Liver (tissue), 9 donors: Measurements from ENCODE around the gene ALDH3A1. TPM values are rescaled to one million over a fixed set of nuclear protein-coding genes. Genes with fewer than 3 reads are reported as not detected.
A peak's percentile ranks its signal among the peaks of the same experiment; 100 is the strongest.

Experiments
- DNase-seq: peaks from one replicate; pipeline ENCODE4 v3.0.0-alpha.2; 2017; ENCODE audit warnings: low spot score
- H3K27ac ChIP-seq, 2 donors: one replicate each; pipeline ENCODE4 v1.7.0; 2013; ENCODE audit warnings: inconsistent platforms in 2 of 2, low read length in 2 of 2, control low read depth in 1 of 2, low read depth in 1 of 2, mild to moderate bottlenecking in 1 of 2
- H3K27me3 ChIP-seq, 4 donors: one replicate each; pipeline versions ENCODE4 v1.6.1 to v1.7.0; 2013; ENCODE audit warnings: low read length in 3 of 4, inconsistent platforms in 1 of 4, mild to moderate bottlenecking in 1 of 4, moderate library complexity in 1 of 4; ENCODE audit not compliant: control insufficient read depth in 4 of 4, insufficient read depth in 4 of 4
- H3K36me3 ChIP-seq, 4 donors: one replicate each; pipeline versions ENCODE4 v1.6.1 to v1.7.0; 2013; ENCODE audit warnings: low read length in 3 of 4, mild to moderate bottlenecking in 3 of 4, low read depth in 1 of 4, moderate library complexity in 1 of 4; ENCODE audit not compliant: control insufficient read depth in 4 of 4, insufficient read depth in 3 of 4
- H3K4me1 ChIP-seq, 4 donors: one replicate each; pipeline versions ENCODE4 v1.6.1 to v1.7.0; 2013; ENCODE audit warnings: low read length in 3 of 4, mild to moderate bottlenecking in 3 of 4, moderate library complexity in 1 of 4; ENCODE audit not compliant: control insufficient read depth in 4 of 4, insufficient read depth in 4 of 4
- H3K4me3 ChIP-seq, 3 donors: one replicate each; pipeline versions ENCODE4 v1.6.1 to v1.7.0; 2013; ENCODE audit warnings: low read length in 3 of 3, control low read depth in 1 of 3, low read depth in 1 of 3, mild to moderate bottlenecking in 1 of 3
- H3K9ac ChIP-seq, 2 donors: one replicate each; pipeline ENCODE4 v1.7.0; 2013; ENCODE audit warnings: low read length in 2 of 2, mild to moderate bottlenecking in 2 of 2, moderate library complexity in 2 of 2, control low read depth in 1 of 2, low read depth in 1 of 2
- H3K9me3 ChIP-seq, 4 donors: one replicate each; pipeline versions ENCODE4 v1.6.1 to v1.7.0; 2013; ENCODE audit warnings: low read length in 3 of 4; ENCODE audit not compliant: control insufficient read depth in 4 of 4
- ATF3 ChIP-seq: IDR thresholded peaks from 2 replicates; pipeline ENCODE4 v1.6.1; 2016; ENCODE audit warnings: antibody characterized with exemption
- EGR1 ChIP-seq, 2 donors: IDR thresholded peaks; 2 replicates each; pipeline ENCODE4 v1.6.1; 2016 to 2018; ENCODE audit warnings: antibody characterized with exemption in 2 of 2, low read depth in 2 of 2
- FOXA1 ChIP-seq: IDR thresholded peaks from 2 replicates; pipeline ENCODE4 v1.6.1; 2016; ENCODE audit warnings: antibody characterized with exemption
- FOXA2 ChIP-seq: IDR thresholded peaks from 2 replicates; pipeline ENCODE4 v1.6.1; 2016; ENCODE audit warnings: antibody characterized with exemption
- GABPA ChIP-seq, 2 donors: IDR thresholded peaks in 1 of 2; conservative IDR thresholded peaks in 1 of 2; 2 replicates each; pipeline ENCODE4 v1.6.1; 2016; ENCODE audit warnings: antibody characterized with exemption in 2 of 2, mild to moderate bottlenecking in 1 of 2, moderate library complexity in 1 of 2
- HNF4A ChIP-seq, 2 donors: conservative IDR thresholded peaks; 2 replicates each; pipeline ENCODE4 v1.6.1; 2016; ENCODE audit warnings: antibody characterized with exemption in 2 of 2, mild to moderate bottlenecking in 2 of 2
- JUND ChIP-seq, 2 donors: IDR thresholded peaks; 2 replicates each; pipeline ENCODE4 v1.6.1; 2016; ENCODE audit warnings: antibody characterized with exemption in 2 of 2
- NR2F2 ChIP-seq: IDR thresholded peaks from 2 replicates; pipeline ENCODE4 v1.6.1; 2016; ENCODE audit warnings: antibody characterized with exemption
- RAD21 ChIP-seq, 2 donors: IDR thresholded peaks; 2 replicates each; pipeline ENCODE4 v1.6.1; 2016; ENCODE audit warnings: antibody characterized with exemption in 2 of 2, mild to moderate bottlenecking in 2 of 2
- REST ChIP-seq: IDR thresholded peaks from 2 replicates; pipeline ENCODE4 v1.6.1; 2016; ENCODE audit warnings: antibody characterized with exemption, mild to moderate bottlenecking
- RXRA ChIP-seq, 2 donors: IDR thresholded peaks; 2 replicates each; pipeline ENCODE4 v1.6.1; 2017 to 2018; ENCODE audit warnings: antibody characterized with exemption in 2 of 2, mild to moderate bottlenecking in 1 of 2
- SP1 ChIP-seq: IDR thresholded peaks from 2 replicates; pipeline ENCODE4 v1.6.1; 2018; ENCODE audit warnings: antibody characterized with exemption, mild to moderate bottlenecking
- TAF1 ChIP-seq: conservative IDR thresholded peaks from 2 replicates; pipeline ENCODE4 v1.6.1; 2016; ENCODE audit warnings: antibody characterized with exemption, mild to moderate bottlenecking
- YY1 ChIP-seq: IDR thresholded peaks from 2 replicates; pipeline ENCODE4 v1.6.1; 2016; ENCODE audit warnings: antibody characterized with exemption, mild to moderate bottlenecking
- ZBTB33 ChIP-seq: IDR thresholded peaks from 2 replicates; pipeline ENCODE4 v1.6.1; 2016; ENCODE audit warnings: antibody characterized with exemption
- WGBS: extraction: QIAGEN DNeasy Blood & Tissue Kit; methylation state at CpG from one replicate; pipeline ENCODE4 v1.1.7; 2013; 5-methylcytosine and 5-hydroxymethylcytosine counted together
- polyA plus RNA-seq, 2 donors: library from polyadenylated mRNA; stranded (reverse) in 1 of 2; unstranded in 1 of 2; fragments of 200-250 nt in 1 of 2; fragments of >200 nt in 1 of 2; fragmentation: Nextera tagmentation in 1 of 2; extraction: Ambion mirVana in 1 of 2; gene quantifications; one replicate each; pipeline versions ENCODE4 v1.2.1 to v1.2.3, GENCODE V29; 2013 to 2015
- total RNA-seq, 2 donors: library from RNA; depleted of rRNA; stranded (reverse); fragments of >200 nt; gene quantifications; one replicate each; pipeline ENCODE4 v1.2.3, GENCODE V29; 2014
- TF ChIP-seq, protein P1 (sequence below): fragments of 150-350 bp; IDR thresholded peaks from 2 replicates; pipeline ENCODE4 v1.5.1; 2017; ENCODE audit warnings: improper control_type of control experiment, low read depth, low read length; ENCODE audit not compliant: missing input control
- donor health status: healthy.
- donor health status: healthy.
- donor health status: healthy.
- donor health status: healthy.
- donor health status: healthy.

The ALDH3A1 gene
- total and polyA plus RNA-seq, 4 donors = 0.09 to 3.2 (median 0.22) TPM

GRCh38 chr17:19741832-19742457 lies 6.2 kb downstream of the ALDH3A1 start:
- TF ChIP-seq SP1 = peak; percentile 11
- peak; percentile 41 to 45 for TF ChIP-seq HNF4A (conservative IDR thresholded peaks at IDR 0.05)
- TF ChIP-seq RAD21 (IDR thresholded peaks at IDR 0.05) = no peak
- no peaks in the 10 kb centered on the region for H3K9me3 ChIP-seq
- 77% methylated on average over 14 of the region's 14 CpGs for WGBS

GRCh38 chr17:19740933-19741332 lies 7.2 kb downstream of the ALDH3A1 start:
- no peak overlapping the region for H3K4me3 ChIP-seq
- DNase-seq = no peak
- H3K27ac ChIP-seq = no peak overlapping the region
- H3K9ac ChIP-seq = no peak overlapping the region
- 93% methylated on average over 7 of the region's 7 CpGs for WGBS
- no peaks in the 10 kb centered on the region for H3K9me3 ChIP-seq
- no peaks in the 10 kb centered on the region for H3K36me3 ChIP-seq
- no peaks in the 10 kb centered on the region for H3K27me3 ChIP-seq
- peaks cover 0 to 4% (median 0%) of the 10 kb centered on the region in 4 donors for H3K4me1 ChIP-seq
- TF ChIP-seq NR2F2 (no peak), RAD21 (IDR thresholded peaks at IDR 0.05) (no peak)

More at GRCh38 chr17:19741832-19742457, 6.2 kb downstream of the ALDH3A1 start:
- H3K27ac ChIP-seq = no peak overlapping the region
- H3K4me1 ChIP-seq = peaks cover 0 to 8% (median 0%) of the 10 kb centered on the region in 4 donors
- no peaks in the 10 kb centered on the region for H3K36me3 ChIP-seq
- no peaks in the 10 kb centered on the region for H3K27me3 ChIP-seq
- no peak overlapping the region for H3K9ac ChIP-seq
- no peak overlapping the region for H3K4me3 ChIP-seq
- DNase-seq = no peak

GRCh38 chr17:19739241-19740201 lies 8.6 kb downstream of the ALDH3A1 start:
- TF ChIP-seq JUND (IDR thresholded peaks at IDR 0.05) = no peak
- no peak for TF ChIP-seq ZBTB33
- TF ChIP-seq RXRA (IDR thresholded peaks at IDR 0.05) = no peak
- TF ChIP-seq, protein P1, sequence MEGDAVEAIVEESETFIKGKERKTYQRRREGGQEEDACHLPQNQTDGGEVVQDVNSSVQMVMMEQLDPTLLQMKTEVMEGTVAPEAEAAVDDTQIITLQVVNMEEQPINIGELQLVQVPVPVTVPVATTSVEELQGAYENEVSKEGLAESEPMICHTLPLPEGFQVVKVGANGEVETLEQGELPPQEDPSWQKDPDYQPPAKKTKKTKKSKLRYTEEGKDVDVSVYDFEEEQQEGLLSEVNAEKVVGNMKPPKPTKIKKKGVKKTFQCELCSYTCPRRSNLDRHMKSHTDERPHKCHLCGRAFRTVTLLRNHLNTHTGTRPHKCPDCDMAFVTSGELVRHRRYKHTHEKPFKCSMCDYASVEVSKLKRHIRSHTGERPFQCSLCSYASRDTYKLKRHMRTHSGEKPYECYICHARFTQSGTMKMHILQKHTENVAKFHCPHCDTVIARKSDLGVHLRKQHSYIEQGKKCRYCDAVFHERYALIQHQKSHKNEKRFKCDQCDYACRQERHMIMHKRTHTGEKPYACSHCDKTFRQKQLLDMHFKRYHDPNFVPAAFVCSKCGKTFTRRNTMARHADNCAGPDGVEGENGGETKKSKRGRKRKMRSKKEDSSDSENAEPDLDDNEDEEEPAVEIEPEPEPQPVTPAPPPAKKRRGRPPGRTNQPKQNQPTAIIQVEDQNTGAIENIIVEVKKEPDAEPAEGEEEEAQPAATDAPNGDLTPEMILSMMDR = no peak
- no peak for TF ChIP-seq GABPA (IDR thresholded peaks at IDR 0.05 in 1 of 2, conservative IDR thresholded peaks at IDR 0.05 in 1 of 2)
- no peak for TF ChIP-seq SP1
- no peak for TF ChIP-seq RAD21 (IDR thresholded peaks at IDR 0.05)
- no peak for TF ChIP-seq ATF3
- TF ChIP-seq REST = no peak
- TF ChIP-seq EGR1 (IDR thresholded peaks at IDR 0.05; ENCODE audit: low read depth in 2 of 2) = no peak
- TF ChIP-seq YY1 = no peak
- no peak for TF ChIP-seq FOXA2
- TF ChIP-seq TAF1 = no peak
- no peak for TF ChIP-seq FOXA1
- Histone ChIP-seq H3K27ac (no peak overlapping the region), H3K27me3 (no peaks in the 10 kb centered on the region), H3K9ac (no peak overlapping the region), H3K36me3 (no peaks in the 10 kb centered on the region), H3K4me1 (no peaks in the 10 kb centered on the region), H3K9me3 (no peaks in the 10 kb centered on the region), H3K4me3 (no peak overlapping the region)
- no peak for DNase-seq
- WGBS = 94% methylated on average over 26 of the region's 26 CpGs
